ENCODE results near the gene RHOG. TPM values are rescaled to one million over a fixed set of nuclear protein-coding genes. Genes with fewer than 3 reads are reported as not detected.
A peak's percentile ranks its signal among the peaks of the same experiment; 100 is the strongest.

The RHOG gene
- total and polyA plus RNA-seq, 9 of the 15 experiments (the other 6 are each of a cell fraction or from before 2014, with no cell fraction given): 22.6 to 162 (median 80.3) TPM

- no peak for TF ChIP-seq STAT5B (CRISPR knock-in tag; IDR thresholded peaks at IDR 0.05)
- no peak for TF ChIP-seq CBFA2T3 (IDR thresholded peaks at IDR 0.05)
- TF ChIP-seq MEF2D (tag; conservative IDR thresholded peaks at IDR 0.05; ENCODE audit: low read depth): no peak
- TF ChIP-seq ZNF280A (IDR thresholded peaks at IDR 0.05; ENCODE audit: low read depth, partially characterized antibody): no peak
- no peak for TF ChIP-seq NFATC3 (IDR thresholded peaks at IDR 0.05)
- no peak for TF ChIP-seq ATF3 (IDR thresholded peaks at IDR 0.05)
- no peak for TF ChIP-seq ATF3 (CRISPR knock-in tag; conservative IDR thresholded peaks at IDR 0.05)
- TF ChIP-seq MYNN (IDR thresholded peaks at IDR 0.05): peak; percentile 84
- no peak for TF ChIP-seq MYNN (CRISPR knock-in tag; IDR thresholded peaks at IDR 0.05)
- TF ChIP-seq ZNF347 (CRISPR knock-in tag; IDR thresholded peaks at IDR 0.05; ENCODE audit: low read depth): no peak
- no peak for TF ChIP-seq ZSCAN29 (IDR thresholded peaks at IDR 0.05)
- TF ChIP-seq SMAD4 (CRISPR knock-in tag; conservative IDR thresholded peaks at IDR 0.05): no peak
- TF ChIP-seq RB1 (IDR thresholded peaks at IDR 0.05; ENCODE audit: low read depth): peak; percentile 74
- TF ChIP-seq MBD1 (CRISPR knock-in tag; IDR thresholded peaks at IDR 0.05): no peak
- no peak for TF ChIP-seq E2F3 (CRISPR knock-in tag; IDR thresholded peaks at IDR 0.05)
- TF ChIP-seq NR2C1 (IDR thresholded peaks at IDR 0.05): no peak
- no peak for TF ChIP-seq NR2C1 (tag; IDR thresholded peaks at IDR 0.05)
- TF ChIP-seq HNRNPH1 (optimal IDR thresholded peaks at IDR 0.05; ENCODE audit: low read depth, low read length): no peak
- TF ChIP-seq ZNF609 (CRISPR knock-in tag; IDR thresholded peaks at IDR 0.05; ENCODE audit: borderline replicate concordance): no peak
- 0 out of 2 replicates have a peak, but pooled peaks have one; percentile 18 for TF ChIP-seq BCOR (IDR thresholded peaks at IDR 0.05)
- TF ChIP-seq KLF10 (CRISPR knock-in tag; IDR thresholded peaks at IDR 0.05): no peak
Observed at GRCh38 chr11:3824714-3825472, 15.9 kb downstream of the RHOG start (continued).

All from K562 (cell line).